BJ (cell line): ENCODE results near the gene STK11IP. TPM values are rescaled to one million over a fixed set of nuclear protein-coding genes. Genes with fewer than 3 reads are reported as not detected.
A peak's percentile ranks its signal among the peaks of the same experiment; 100 is the strongest.

Source experiments
- CTCF ChIA-PET: fragments of 350-600 bp; formaldehyde crosslinking; extraction: SDS; loops from one replicate; lab custom pipeline; 2021; ENCODE audit warnings: antibody characterized with exemption, inconsistent platforms; lab: Yijun Ruan, JAX
- POLR2A ChIA-PET: fragments of 300-600 bp; sonication (Branson Sonifier 250); formaldehyde crosslinking; extraction: SDS; loops from one replicate; lab custom pipeline; 2021; ENCODE audit warnings: antibody characterized with exemption; lab: Charles Lee
- DNase-seq: peaks from one replicate; pipeline ENCODE4 v3.0.0-alpha.2; 2011; ENCODE audit warnings: low read depth
- H3K27me3 ChIP-seq: 2 replicates; pipeline ENCODE4 v1.6.0; 2011; ENCODE audit warnings: low read length; ENCODE audit not compliant: control insufficient read depth, insufficient read depth
- H3K36me3 ChIP-seq: 2 replicates; pipeline ENCODE4 v1.5.1; 2011; ENCODE audit warnings: low read length; ENCODE audit not compliant: control insufficient read depth, insufficient read depth
- H3K4me3 ChIP-seq: 2 replicates; pipeline ENCODE4 v1.5.1; 2011; ENCODE audit warnings: low read depth, mild to moderate bottlenecking, control low read depth, low read length
- CTCF ChIP-seq: IDR thresholded peaks from 2 replicates; pipeline ENCODE4 v1.5.1; 2011; ENCODE audit warnings: low read depth, mild to moderate bottlenecking, control low read depth, inconsistent platforms, low read length, moderate library complexity; ENCODE audit not compliant: insufficient read depth
- polyA plus RNA-seq: library from polyadenylated mRNA; depleted of rRNA; stranded (reverse); fragments of >200 nt; gene quantifications from 2 replicates; pipeline ENCODE4 v1.2.3, GENCODE V29; 2011

Gene STK11IP
- polyA plus RNA-seq, 1 experiment = 21.0 TPM

GRCh38 chr2:219560037-219560892, 37.4 kb upstream of the STK11IP start:
- POLR2A ChIA-PET = no interaction called here
- TF ChIP-seq CTCF = peak; percentile 80
- Histone ChIP-seq H3K36me3 (peaks cover 15% of the 10 kb centered on the region), H3K27me3 (no peaks in the 10 kb centered on the region), H3K4me3 (no peak overlapping the region)
- DNase-seq = no peak
- CTCF ChIA-PET = interaction anchor here (0.6 to 4.0 kb wide), 33 partner anchors 9 to 244 kb away, joined by 3 to 29 read pairs (median 4); partner anchors contain the start of genes CHPF, DNPEP, OBSL1 and STK11IP

GRCh38 chr2:219560893-219561178, 36.8 kb upstream of the STK11IP start:
- POLR2A ChIA-PET = no interaction called here
- no peak for DNase-seq
- Histone ChIP-seq H3K36me3 (peaks cover 14% of the 10 kb centered on the region), H3K4me3 (no peak overlapping the region), H3K27me3 (no peaks in the 10 kb centered on the region)
- CTCF ChIA-PET = interaction anchor here (0.6 to 4.0 kb wide), 28 partner anchors 8 to 174 kb away, joined by 3 to 29 read pairs (median 5); partner anchors contain the start of genes CHPF, DNPEP, OBSL1 and STK11IP
- no peak for TF ChIP-seq CTCF

GRCh38 chr2:219561179-219562048, 36.2 kb upstream of the STK11IP start:
- DNase-seq = no peak
- no peak for TF ChIP-seq CTCF
- CTCF ChIA-PET = interaction anchor here (0.6 to 4.0 kb wide), 16 partner anchors 8 to 128 kb away, joined by 3 to 29 read pairs (median 10); partner anchors contain the start of genes CHPF, OBSL1 and TMEM198
- POLR2A ChIA-PET = no interaction called here
- Histone ChIP-seq H3K27me3 (no peaks in the 10 kb centered on the region), H3K4me3 (no peak overlapping the region), H3K36me3 (peaks cover 13% of the 10 kb centered on the region)

- no peak for TF ChIP-seq CTCF
- no peak for DNase-seq
- H3K36me3 ChIP-seq = peaks cover 16% of the 10 kb centered on the region
- POLR2A ChIA-PET = no interaction called here
- CTCF ChIA-PET = interaction anchor here (1.3 to 4.0 kb wide), 4 partner anchors 9 to 127 kb away, joined by 3 to 25 read pairs (median 17); partner anchors contain the start of genes CHPF, OBSL1 and TMEM198
- H3K4me3 ChIP-seq = no peak overlapping the region
- no peaks in the 10 kb centered on the region for H3K27me3 ChIP-seq
Observed at GRCh38 chr2:219562049-219563020, 35.3 kb upstream of the STK11IP start.
